OCI-M2 (cell line): ENCODE results near the gene CCL16.
"Not testable (repeated sequence)": the region's sequence is repeated elsewhere in the genome, so short reads cannot be mapped to it uniquely, and the experiment has no call there.

Experiments used
- DNase-seq: peaks from one replicate; lab custom pipeline; 2025; ENCODE audit not compliant: unreplicated experiment; lab: John Stamatoyannopoulos, UW

CCL16 gene

DNA sequence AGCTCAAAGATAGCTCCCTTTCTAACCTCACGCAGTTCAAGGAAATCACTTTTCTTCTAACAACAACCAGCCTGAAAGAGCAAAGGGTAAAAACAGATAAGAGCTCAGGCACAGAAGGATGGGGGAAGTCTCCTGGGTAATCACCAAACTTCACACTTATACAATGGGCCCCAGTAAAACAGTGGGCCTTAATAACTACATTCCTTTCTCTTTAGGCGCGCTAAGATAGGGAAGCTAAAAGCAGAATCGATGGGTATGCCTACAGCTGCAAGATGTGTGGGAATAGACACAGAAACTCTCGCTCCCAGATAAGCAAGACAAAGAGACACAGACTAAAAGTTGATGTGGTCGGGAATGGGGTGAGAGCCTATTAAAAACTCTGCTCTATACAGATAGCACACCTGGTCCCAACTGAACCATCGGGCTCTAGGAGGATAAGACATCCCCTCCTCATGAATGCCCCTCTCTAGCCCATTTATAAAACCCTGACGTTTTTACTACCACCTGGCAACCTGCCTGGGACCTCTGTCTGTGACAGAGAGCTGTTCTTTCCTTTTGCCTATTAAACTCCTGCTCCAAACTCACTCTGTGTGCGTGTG, 38.6 kb downstream of the CCL16 start:
- peak; percentile 20 for DNase-seq

DNA sequence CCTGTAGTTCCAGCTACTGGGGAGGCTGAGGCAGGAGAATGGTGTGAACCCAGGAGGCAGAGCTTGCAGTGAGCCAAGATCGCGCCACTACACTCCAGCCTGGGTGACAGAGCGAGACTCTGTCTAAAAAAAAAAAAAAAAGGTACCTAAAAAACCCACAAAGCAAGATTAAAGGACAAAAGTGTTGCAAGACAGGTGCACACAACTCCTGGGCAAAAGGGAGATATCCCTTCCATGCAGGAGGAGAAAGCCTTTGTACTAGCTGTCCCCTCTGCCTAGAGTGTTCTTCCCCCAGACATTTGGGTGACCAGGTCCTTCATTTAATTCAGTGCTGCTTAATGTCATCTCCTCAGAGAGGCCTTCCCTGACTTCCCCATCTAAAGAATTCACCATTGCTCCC, 42.8 kb downstream of the CCL16 start:
- not testable (repeated sequence) for DNase-seq

DNA sequence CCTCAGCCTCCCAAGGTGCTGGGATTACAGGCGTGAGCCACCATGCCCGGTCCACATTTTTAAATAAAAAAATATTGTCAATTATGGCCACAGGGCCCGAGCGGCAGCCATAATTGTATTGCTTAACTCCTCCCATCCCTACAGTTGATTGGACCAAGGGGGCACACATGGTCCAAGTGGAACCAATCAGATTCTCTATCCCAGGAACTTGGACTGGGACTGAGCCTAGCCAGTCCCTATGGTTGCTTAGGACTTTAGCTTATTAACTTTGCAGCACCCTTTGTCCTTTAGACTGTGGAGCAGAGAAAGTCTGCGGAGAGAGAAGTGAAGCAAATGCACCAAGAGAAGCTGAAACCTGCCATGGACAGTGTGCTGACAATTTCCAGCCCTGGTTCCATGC, 45.2 kb downstream of the CCL16 start:
- DNase-seq: no peak

DNA sequence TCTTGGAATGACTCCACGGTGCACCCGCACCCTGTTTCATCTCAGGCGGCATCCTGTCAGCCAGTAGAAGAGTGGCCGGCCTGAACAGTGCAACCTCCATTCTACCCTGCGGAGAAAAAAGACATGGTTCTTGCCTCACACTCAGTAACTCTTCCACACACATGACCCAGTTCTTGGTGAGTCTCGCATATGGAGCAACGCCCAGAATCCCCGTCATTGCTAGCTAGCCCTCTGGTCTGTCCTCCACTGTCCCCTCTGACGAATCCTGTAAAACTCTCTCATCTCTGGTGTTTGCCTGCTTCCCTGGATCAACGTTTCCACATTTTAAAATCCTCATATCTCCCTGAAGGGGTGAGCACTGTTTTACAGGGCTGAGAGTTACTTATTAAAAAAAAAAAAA, 46.5 kb downstream of the CCL16 start:
- DNase-seq: no peak

DNA sequence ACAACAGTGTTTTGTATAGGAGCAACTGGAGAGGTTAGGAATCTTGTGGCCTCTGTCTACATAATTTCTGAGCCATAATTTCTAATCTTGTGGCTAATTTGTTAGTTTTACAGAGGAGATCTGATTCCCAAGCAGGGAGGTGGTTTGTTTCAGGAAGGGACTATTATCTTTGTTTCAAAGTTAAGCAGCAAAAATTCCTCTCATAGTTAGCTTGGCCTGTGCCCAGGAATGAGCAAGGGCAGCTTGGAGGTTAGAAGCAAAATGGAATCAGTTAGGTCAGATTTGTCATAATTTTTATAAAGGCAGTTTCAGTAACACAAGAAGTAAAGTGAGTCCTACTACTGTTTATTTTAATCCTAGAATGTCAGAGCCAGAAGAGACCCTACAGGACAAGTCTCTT, 48.7 kb downstream of the CCL16 start:
- no peak for DNase-seq

DNA sequence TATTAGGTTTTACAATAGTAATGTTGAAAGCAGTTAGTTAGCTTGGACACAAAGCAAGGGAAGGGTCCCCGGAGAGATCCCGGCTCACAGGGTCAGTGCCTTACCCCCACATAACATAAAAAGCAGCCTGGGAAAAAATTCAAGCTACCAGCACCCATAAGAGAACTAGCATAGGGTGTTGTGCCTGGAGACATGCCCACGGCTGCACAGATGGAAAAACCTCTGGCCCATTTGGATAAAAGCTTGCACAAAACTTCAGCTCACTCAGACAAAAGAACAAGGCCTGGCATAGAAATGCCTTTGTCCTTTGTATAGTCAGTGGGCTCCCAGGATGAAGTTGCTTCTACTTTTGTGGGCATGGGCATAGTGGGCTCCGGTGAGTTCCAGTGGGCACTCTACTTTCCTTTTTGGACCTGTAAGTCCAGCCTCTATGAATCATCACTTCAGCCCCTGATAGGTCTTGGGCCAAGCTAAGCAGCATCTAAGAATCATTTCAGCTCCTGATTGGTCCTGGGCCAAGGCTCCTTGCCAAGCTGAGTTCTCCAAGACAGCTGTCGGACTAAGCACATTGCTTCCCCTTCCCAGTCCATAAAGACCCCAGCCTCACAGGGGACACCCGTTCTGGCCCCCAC, 49.4 kb downstream of the CCL16 start:
- DNase-seq: no peak

DNA sequence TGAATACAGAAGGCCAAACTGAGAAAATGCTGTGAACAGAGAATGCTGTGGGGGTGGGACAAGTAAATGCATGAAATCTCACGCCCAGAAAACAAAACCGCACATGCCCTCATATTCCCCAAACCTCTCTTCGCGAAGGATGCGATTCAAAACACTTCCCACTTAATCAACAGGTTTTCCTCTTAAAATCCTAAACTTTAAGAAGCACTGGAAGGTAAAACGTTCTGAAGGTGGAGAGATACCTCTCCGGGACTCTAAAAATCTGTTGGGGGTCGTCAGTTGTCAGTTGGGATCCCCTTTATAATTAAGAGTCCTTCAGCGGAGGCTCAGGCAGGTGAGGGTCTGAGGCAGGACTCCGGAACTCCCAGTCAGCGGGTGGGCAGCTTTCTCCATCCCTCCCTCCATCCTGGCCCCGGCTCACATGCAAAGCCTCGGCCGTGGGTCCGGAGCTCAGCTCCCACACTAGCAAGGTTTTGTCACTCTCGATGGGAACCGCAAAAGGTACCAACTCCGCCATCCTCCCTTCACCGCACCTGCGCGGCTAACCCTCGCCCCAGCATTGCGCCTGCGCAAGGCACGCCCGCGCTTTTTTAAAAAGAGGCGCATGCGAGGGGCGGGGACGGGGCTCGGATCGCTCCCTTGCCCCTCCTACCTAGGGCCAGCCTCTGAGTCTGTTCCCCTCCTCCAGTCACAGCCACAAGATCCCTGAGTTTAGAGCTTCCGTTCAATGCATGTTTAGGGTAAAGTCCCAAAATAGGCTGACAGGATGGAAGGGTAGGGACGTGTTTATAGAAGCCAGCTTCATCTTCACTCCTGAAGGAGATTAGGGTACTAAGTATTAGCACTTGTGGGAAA, 50.9 kb downstream of the CCL16 start, which contains the start of gene RDM1:
Gene RDM1, minus strand, starts transcription at position 563 of the 855 bp plus-strand sequence. Its CDS starts 46 bp downstream, at position 517.
- DNase-seq: no peak

DNA sequence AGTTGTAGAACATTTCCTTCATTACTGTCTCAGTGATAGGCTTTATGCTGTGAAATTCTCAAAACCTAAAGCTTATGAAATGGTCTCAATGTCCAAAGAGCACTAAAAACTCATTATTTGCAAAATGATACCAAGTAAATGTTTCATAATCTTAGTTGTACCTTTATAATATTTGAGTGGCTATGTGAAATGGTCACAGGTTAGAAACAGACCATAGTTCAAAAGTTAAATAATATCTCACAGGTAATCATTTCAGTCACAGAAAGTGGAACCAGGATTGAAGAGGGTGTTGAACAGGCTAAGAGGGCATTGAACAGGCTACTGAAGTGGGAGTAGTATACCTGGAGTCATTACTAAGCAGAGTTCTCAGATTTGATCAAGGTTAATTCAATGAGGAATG, 53.6 kb downstream of the CCL16 start:
- DNase-seq: no peak
